ENCODE measurements around the gene CKAP2L.

- TF ChIP-seq POLR2A (IDR thresholded peaks at IDR 0.05; ENCODE audit: low read length) (no peak), GATA1 (IDR thresholded peaks at IDR 0.05; ENCODE audit: low read depth, low read length) (no peak)
Observed at GRCh38 chr2:112783187-112783714, 18.8 kb upstream of the CKAP2L start.
